Neural cell (in vitro differentiated cells): ENCODE measurements around the gene NRDC. TPM values are rescaled to one million over a fixed set of nuclear protein-coding genes. Genes with fewer than 3 reads are reported as not detected.

Experiments used
- H2AFZ ChIP-seq: fragments of 200-600, 300-800 bp; sonication (generic), shearing (Covaris generic); 2 replicates; pipeline ENCODE4 v1.6.0; 2014; ENCODE audit warnings: low read depth, mild to moderate bottlenecking, antibody characterized with exemption, low read length, moderate library complexity
- H3F3A ChIP-seq: fragments of 200-600 bp; shearing (Covaris generic); 2 replicates; pipeline ENCODE4 v1.6.1; 2016; ENCODE audit warnings: mild to moderate bottlenecking, moderate library complexity, mixed read lengths, antibody characterized with exemption, low read length; ENCODE audit not compliant: insufficient read depth, poor library complexity, severe bottlenecking
- H3K27ac ChIP-seq: fragments of 200-600, 300-800 bp; sonication (generic), shearing (Covaris generic); 2 replicates; pipeline ENCODE4 v1.5.1; 2014; ENCODE audit warnings: mild to moderate bottlenecking, low read length, moderate library complexity
- H3K27me3 ChIP-seq: fragments of 300-800, 200-600 bp; sonication (generic), shearing (Covaris generic); 2 replicates; pipeline ENCODE4 v1.6.0; 2014; ENCODE audit warnings: mild to moderate bottlenecking, low read depth, low read length, moderate library complexity; ENCODE audit not compliant: insufficient read depth
- H3K36me3 ChIP-seq: fragments of 300-800, 200-600 bp; sonication (generic), shearing (Covaris generic); 2 replicates; pipeline ENCODE4 v1.5.1; 2014; ENCODE audit warnings: mild to moderate bottlenecking, antibody characterized with exemption, low read length, moderate library complexity; ENCODE audit not compliant: insufficient read depth
- H3K4me2 ChIP-seq: fragments of 300-800, 200-600 bp; sonication (generic), shearing (Covaris generic); 2 replicates; pipeline ENCODE4 v1.6.0; 2014; ENCODE audit warnings: mild to moderate bottlenecking, low read length
- H3K4me3 ChIP-seq: fragments of 300-800, 200-600 bp; sonication (generic), shearing (Covaris generic); 2 replicates; pipeline ENCODE4 v1.5.1; 2014; ENCODE audit warnings: mild to moderate bottlenecking, low read length, moderate library complexity
- H3K79me2 ChIP-seq: fragments of 200-600 bp; shearing (Covaris generic); replicated peaks from 2 replicates; pipeline ENCODE4 v1.6.0; 2014; ENCODE audit warnings: mild to moderate bottlenecking, low read length, moderate library complexity; ENCODE audit not compliant: insufficient read depth
- H3K9ac ChIP-seq: fragments of 300-800, 200-600 bp; sonication (generic), shearing (Covaris generic); 2 replicates; pipeline ENCODE4 v1.6.1; 2016; ENCODE audit warnings: mild to moderate bottlenecking, low read length, mixed read lengths
- H3K9me2 ChIP-seq: fragments of 200-600 bp; shearing (Covaris generic); 2 replicates; pipeline ENCODE4 v1.6.1; 2016; ENCODE audit warnings: mild to moderate bottlenecking, low read length, mixed read lengths; ENCODE audit not compliant: insufficient read depth
- H3K9me3 ChIP-seq: fragments of 200-600, 300-800 bp; sonication (generic), shearing (Covaris generic); 2 replicates; pipeline ENCODE4 v1.6.1; 2016; ENCODE audit warnings: mild to moderate bottlenecking, mixed run types, low read length, moderate library complexity, mixed read lengths
- H4K20me1 ChIP-seq: fragments of 200-600 bp; shearing (Covaris generic); 2 replicates; pipeline ENCODE4 v1.6.1; 2016; ENCODE audit warnings: mild to moderate bottlenecking, mixed run types; ENCODE audit not compliant: insufficient read depth
- EP300 ChIP-seq: fragments of 450-650 bp; conservative IDR thresholded peaks from 2 replicates; pipeline ENCODE4 v1.6.1; 2014; ENCODE audit warnings: antibody characterized with exemption, mild to moderate bottlenecking, moderate library complexity; ENCODE audit not compliant: poor library complexity, severe bottlenecking
- EZH2 ChIP-seq: fragments of 200-600, 300-800 bp; shearing (Covaris generic), sonication (generic); IDR thresholded peaks from 2 replicates; pipeline ENCODE4 v1.6.1; 2014; ENCODE audit warnings: antibody characterized with exemption, low read length, borderline replicate concordance, mild to moderate bottlenecking; ENCODE audit not compliant: insufficient read depth, poor library complexity, severe bottlenecking
- MXI1 ChIP-seq: fragments of 450-650 bp; conservative IDR thresholded peaks from 2 replicates; pipeline ENCODE4 v1.6.1; 2014; ENCODE audit warnings: antibody characterized with exemption, mild to moderate bottlenecking; ENCODE audit not compliant: poor library complexity, severe bottlenecking
- POLR2AphosphoS5 ChIP-seq: IDR thresholded peaks from 2 replicates; pipeline ENCODE4 v1.6.1; 2012
- RAD21 ChIP-seq: fragments of 450-650 bp; conservative IDR thresholded peaks from 2 replicates; pipeline ENCODE4 v1.6.1; 2014; ENCODE audit warnings: antibody characterized with exemption, mild to moderate bottlenecking, moderate library complexity
- SMC3 ChIP-seq: fragments of 450-650 bp; conservative IDR thresholded peaks from 2 replicates; pipeline ENCODE4 v1.6.1; 2014; ENCODE audit warnings: antibody characterized with exemption, mild to moderate bottlenecking, moderate library complexity; ENCODE audit not compliant: poor library complexity
- TAF1 ChIP-seq: IDR thresholded peaks from 2 replicates; pipeline ENCODE4 v1.6.1; 2012; ENCODE audit warnings: low read depth
- polyA plus RNA-seq: library from polyadenylated mRNA; depleted of rRNA; stranded (reverse); fragments of >200 nt; gene quantifications from 2 replicates; pipeline ENCODE4 v1.2.3, GENCODE V29; 2014
- TF ChIP-seq, protein P1 (sequence below): fragments of 450-650 bp; IDR thresholded peaks from 2 replicates; pipeline ENCODE4 v1.5.1; 2014; ENCODE audit warnings: antibody characterized with exemption, mild to moderate bottlenecking, moderate library complexity; ENCODE audit not compliant: poor library complexity, severe bottlenecking
- TF ChIP-seq, protein P2 (sequence below): IDR thresholded peaks from 2 replicates; pipeline ENCODE4 v1.6.1; 2012; ENCODE audit warnings: borderline replicate concordance

The NRDC gene
- polyA plus RNA-seq, 1 donor from 2014 or later: 114 TPM

DNA sequence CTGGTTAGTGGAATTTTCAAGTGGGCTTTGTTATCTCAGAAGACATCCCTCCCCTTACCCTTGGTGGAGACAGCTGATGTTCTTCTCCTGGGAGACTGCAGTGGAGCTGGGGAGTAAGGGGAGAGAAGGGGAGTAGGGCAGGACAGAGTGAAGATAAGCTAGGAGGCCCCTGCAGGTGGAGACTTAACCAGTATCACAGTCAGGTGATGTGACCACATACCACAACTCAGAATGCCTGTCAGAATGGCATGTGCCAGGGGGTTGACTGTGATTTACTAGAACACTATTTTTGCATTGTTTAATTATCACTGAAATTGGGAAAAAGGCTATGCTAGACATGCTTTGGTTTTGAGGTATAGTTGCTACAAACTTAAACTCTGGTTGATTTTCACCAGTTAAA, 124.6 kb downstream of the NRDC start:
- Histone ChIP-seq H3K27me3 (no peaks in the 10 kb centered on the region), H3K9me3 (no peaks in the 10 kb centered on the region), H3K4me2 (no peak overlapping the region), H4K20me1 (no peaks in the 10 kb centered on the region), H3K27ac (no peak overlapping the region), H3F3A (no peaks in the 10 kb centered on the region), H3K9ac (no peak overlapping the region), H2AFZ (no peak overlapping the region), H3K36me3 (peaks cover 8% of the 10 kb centered on the region), H3K79me2 (peaks cover 4% of the 10 kb centered on the region), H3K9me2 (no peaks in the 10 kb centered on the region), H3K4me3 (no peak overlapping the region)
- TF ChIP-seq EZH2: no peak
- TF ChIP-seq, protein P1, sequence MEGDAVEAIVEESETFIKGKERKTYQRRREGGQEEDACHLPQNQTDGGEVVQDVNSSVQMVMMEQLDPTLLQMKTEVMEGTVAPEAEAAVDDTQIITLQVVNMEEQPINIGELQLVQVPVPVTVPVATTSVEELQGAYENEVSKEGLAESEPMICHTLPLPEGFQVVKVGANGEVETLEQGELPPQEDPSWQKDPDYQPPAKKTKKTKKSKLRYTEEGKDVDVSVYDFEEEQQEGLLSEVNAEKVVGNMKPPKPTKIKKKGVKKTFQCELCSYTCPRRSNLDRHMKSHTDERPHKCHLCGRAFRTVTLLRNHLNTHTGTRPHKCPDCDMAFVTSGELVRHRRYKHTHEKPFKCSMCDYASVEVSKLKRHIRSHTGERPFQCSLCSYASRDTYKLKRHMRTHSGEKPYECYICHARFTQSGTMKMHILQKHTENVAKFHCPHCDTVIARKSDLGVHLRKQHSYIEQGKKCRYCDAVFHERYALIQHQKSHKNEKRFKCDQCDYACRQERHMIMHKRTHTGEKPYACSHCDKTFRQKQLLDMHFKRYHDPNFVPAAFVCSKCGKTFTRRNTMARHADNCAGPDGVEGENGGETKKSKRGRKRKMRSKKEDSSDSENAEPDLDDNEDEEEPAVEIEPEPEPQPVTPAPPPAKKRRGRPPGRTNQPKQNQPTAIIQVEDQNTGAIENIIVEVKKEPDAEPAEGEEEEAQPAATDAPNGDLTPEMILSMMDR: no peak
- no peak for TF ChIP-seq MXI1
- no peak for TF ChIP-seq RAD21
- no peak for TF ChIP-seq SMC3
- TF ChIP-seq POLR2AphosphoS5: no peak
- no peak for TF ChIP-seq EP300
- no peak for TF ChIP-seq TAF1
- TF ChIP-seq, protein P2, sequence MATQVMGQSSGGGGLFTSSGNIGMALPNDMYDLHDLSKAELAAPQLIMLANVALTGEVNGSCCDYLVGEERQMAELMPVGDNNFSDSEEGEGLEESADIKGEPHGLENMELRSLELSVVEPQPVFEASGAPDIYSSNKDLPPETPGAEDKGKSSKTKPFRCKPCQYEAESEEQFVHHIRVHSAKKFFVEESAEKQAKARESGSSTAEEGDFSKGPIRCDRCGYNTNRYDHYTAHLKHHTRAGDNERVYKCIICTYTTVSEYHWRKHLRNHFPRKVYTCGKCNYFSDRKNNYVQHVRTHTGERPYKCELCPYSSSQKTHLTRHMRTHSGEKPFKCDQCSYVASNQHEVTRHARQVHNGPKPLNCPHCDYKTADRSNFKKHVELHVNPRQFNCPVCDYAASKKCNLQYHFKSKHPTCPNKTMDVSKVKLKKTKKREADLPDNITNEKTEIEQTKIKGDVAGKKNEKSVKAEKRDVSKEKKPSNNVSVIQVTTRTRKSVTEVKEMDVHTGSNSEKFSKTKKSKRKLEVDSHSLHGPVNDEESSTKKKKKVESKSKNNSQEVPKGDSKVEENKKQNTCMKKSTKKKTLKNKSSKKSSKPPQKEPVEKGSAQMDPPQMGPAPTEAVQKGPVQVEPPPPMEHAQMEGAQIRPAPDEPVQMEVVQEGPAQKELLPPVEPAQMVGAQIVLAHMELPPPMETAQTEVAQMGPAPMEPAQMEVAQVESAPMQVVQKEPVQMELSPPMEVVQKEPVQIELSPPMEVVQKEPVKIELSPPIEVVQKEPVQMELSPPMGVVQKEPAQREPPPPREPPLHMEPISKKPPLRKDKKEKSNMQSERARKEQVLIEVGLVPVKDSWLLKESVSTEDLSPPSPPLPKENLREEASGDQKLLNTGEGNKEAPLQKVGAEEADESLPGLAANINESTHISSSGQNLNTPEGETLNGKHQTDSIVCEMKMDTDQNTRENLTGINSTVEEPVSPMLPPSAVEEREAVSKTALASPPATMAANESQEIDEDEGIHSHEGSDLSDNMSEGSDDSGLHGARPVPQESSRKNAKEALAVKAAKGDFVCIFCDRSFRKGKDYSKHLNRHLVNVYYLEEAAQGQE: no peak

DNA sequence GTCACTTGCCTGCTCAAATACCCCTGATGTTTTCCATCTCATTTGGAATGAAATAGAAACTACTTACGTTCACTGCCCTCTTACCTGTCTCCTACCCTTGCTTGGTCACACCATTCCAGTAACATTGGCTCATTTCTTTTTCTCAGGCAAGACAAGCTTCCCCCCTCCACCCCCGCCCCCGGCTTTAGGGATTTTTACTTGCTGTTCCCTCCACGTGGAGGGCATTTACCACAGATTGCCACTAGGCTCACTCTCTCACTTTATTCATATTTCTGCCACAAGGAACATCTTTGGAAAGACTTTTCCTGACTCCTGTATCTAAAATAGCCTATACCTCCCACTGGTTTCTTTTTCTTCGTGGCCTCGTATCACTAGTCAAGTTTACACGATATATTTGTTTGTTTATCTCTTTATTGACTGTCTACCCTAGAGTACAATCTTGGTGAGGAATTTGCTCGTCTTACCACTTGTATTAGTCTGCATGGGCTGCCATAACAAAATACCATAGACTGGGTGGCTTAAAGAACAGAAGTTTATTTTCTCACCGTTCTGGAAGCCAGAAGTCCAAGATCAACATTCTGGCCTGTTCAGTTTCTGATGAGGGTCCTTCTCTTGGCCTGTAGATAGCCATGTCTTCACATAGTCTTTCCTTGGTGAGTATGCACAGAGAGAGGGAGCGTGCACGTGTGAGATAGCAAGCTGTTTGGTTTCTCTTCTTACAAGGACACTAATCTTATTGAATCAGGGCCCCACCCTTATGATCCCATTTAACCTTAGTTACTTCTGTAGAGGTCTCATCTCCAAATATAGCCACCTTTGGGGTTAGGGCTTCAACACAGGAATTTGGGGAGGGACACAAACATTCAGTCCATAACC, 126.2 kb downstream of the NRDC start:
- Histone ChIP-seq H3K27ac (no peak overlapping the region), H2AFZ (no peak overlapping the region), H3K79me2 (peaks cover 4% of the 10 kb centered on the region), H3K4me2 (no peak overlapping the region), H3K36me3 (peaks cover 8% of the 10 kb centered on the region), H3F3A (no peaks in the 10 kb centered on the region), H3K9me2 (no peaks in the 10 kb centered on the region), H3K9me3 (no peaks in the 10 kb centered on the region), H4K20me1 (no peaks in the 10 kb centered on the region), H3K27me3 (no peaks in the 10 kb centered on the region), H3K4me3 (no peak overlapping the region), H3K9ac (no peak overlapping the region)
- no peak for TF ChIP-seq EP300
- no peak for TF ChIP-seq MXI1
- TF ChIP-seq, protein P2: no peak
- TF ChIP-seq SMC3: no peak
- no peak for TF ChIP-seq POLR2AphosphoS5
- TF ChIP-seq, protein P1: no peak
- no peak for TF ChIP-seq RAD21
- no peak for TF ChIP-seq EZH2
- no peak for TF ChIP-seq TAF1
